SK-N-SH treated with all-trans-retinoic acid at 6 μM for 48 hours (cell line): ENCODE measurements around the gene CCR5AS.

Experiments used
- ATAC-seq: fragments of 200-7000 bp; cut with Tn5 transposase; 3 replicates; pipeline ENCODE4 v1.9.1; 2020; ENCODE audit warnings: mild to moderate bottlenecking, moderate library complexity
- ARNTL ChIP-seq: fragments of 450-650 bp; formaldehyde crosslinking; IDR thresholded peaks from 2 replicates; pipeline ENCODE4 v1.5.0; 2020; ENCODE audit warnings: low read depth, mild to moderate bottlenecking, moderate library complexity, borderline replicate concordance
- BACH2 ChIP-seq: fragments of 250-450 bp; sonication (Bioruptor Pico); IDR thresholded peaks from 2 replicates; pipeline ENCODE4 v1.9.0; 2021; ENCODE audit warnings: mild to moderate bottlenecking, borderline replicate concordance
- CSDC2 ChIP-seq: fragments of 250-450 bp; sonication (Bioruptor Pico); IDR thresholded peaks from 2 replicates; pipeline ENCODE4 v1.5.0; 2020; ENCODE audit warnings: mild to moderate bottlenecking, moderate library complexity
- CSRNP3 ChIP-seq: fragments of 250-450 bp; sonication (Bioruptor Pico); IDR thresholded peaks from 2 replicates; pipeline ENCODE4 v1.5.1; 2021; ENCODE audit warnings: mild to moderate bottlenecking, moderate library complexity
- ESRRG ChIP-seq: fragments of 250-450 bp; sonication (Bioruptor Pico); IDR thresholded peaks from 2 replicates; pipeline ENCODE4 v1.6.1; 2021; ENCODE audit warnings: mild to moderate bottlenecking
- GLIS3 ChIP-seq: fragments of 250-450 bp; sonication (Bioruptor Pico); IDR thresholded peaks from 2 replicates; pipeline ENCODE4 v1.5.0; 2020; ENCODE audit warnings: mild to moderate bottlenecking, moderate library complexity
- ISL1 ChIP-seq: fragments of 250-450 bp; sonication (Bioruptor Pico); IDR thresholded peaks from 2 replicates; pipeline ENCODE4 v2.1.2; 2022; ENCODE audit warnings: mild to moderate bottlenecking, moderate library complexity
- OSR1 ChIP-seq: fragments of 250-450 bp; sonication (Bioruptor Pico); IDR thresholded peaks from 2 replicates; pipeline ENCODE4 v1.8.0; 2022; ENCODE audit warnings: moderate library complexity, mild to moderate bottlenecking, inconsistent platforms
- POU6F1 ChIP-seq: fragments of 250-450 bp; sonication (Bioruptor Pico); IDR thresholded peaks from 2 replicates; pipeline ENCODE4 v1.8.0; 2021; ENCODE audit warnings: low read depth, mild to moderate bottlenecking, moderate library complexity, borderline replicate concordance
- PPARA ChIP-seq: fragments of 250-450 bp; sonication (Bioruptor Pico); IDR thresholded peaks from 2 replicates; pipeline ENCODE4 v1.5.0; 2020; ENCODE audit warnings: mild to moderate bottlenecking, borderline replicate concordance
- RARB ChIP-seq: fragments of 250-450 bp; sonication (Bioruptor Pico); IDR thresholded peaks from 2 replicates; pipeline ENCODE4 v1.8.0; 2021; ENCODE audit warnings: mild to moderate bottlenecking, moderate library complexity
- SNAI2 ChIP-seq: fragments of 250-450 bp; sonication (Bioruptor Pico); IDR thresholded peaks from 2 replicates; pipeline ENCODE4 v1.5.0; 2020; ENCODE audit warnings: mild to moderate bottlenecking, moderate library complexity
- TCF4 ChIP-seq: fragments of 250-450 bp; sonication (Bioruptor Pico); IDR thresholded peaks from 2 replicates; pipeline ENCODE4 v1.8.0; 2021; ENCODE audit warnings: mild to moderate bottlenecking, moderate library complexity, borderline replicate concordance
- TOX ChIP-seq: fragments of 250-450 bp; sonication (Bioruptor Pico); IDR thresholded peaks from 2 replicates; pipeline ENCODE4 v1.8.0; 2021; ENCODE audit warnings: mild to moderate bottlenecking, moderate library complexity, borderline replicate concordance
- ZC3H10 ChIP-seq: fragments of 250-450 bp; sonication (Bioruptor Pico); IDR thresholded peaks from 2 replicates; pipeline ENCODE4 v1.5.1; 2021; ENCODE audit warnings: mild to moderate bottlenecking, moderate library complexity
- ZFP3 ChIP-seq: fragments of 250-450 bp; sonication (Bioruptor Pico); IDR thresholded peaks from 2 replicates; pipeline ENCODE4 v1.5.0; 2020; ENCODE audit warnings: mild to moderate bottlenecking, moderate library complexity
- ZFP30 ChIP-seq: fragments of 450-650 bp; formaldehyde crosslinking; IDR thresholded peaks from 2 replicates; pipeline ENCODE4 v1.5.0; 2022; ENCODE audit warnings: mild to moderate bottlenecking, moderate library complexity
- ZNF565 ChIP-seq: fragments of 450-650 bp; formaldehyde crosslinking; conservative IDR thresholded peaks from 2 replicates; pipeline ENCODE4 v1.5.0; 2020; ENCODE audit warnings: low read depth, mild to moderate bottlenecking, moderate library complexity
- ZNF70 ChIP-seq: fragments of 450-650 bp; formaldehyde crosslinking; IDR thresholded peaks from 2 replicates; pipeline ENCODE4 v1.5.0; 2020; ENCODE audit warnings: mild to moderate bottlenecking, moderate library complexity
- ZNF8 ChIP-seq: fragments of 450-650 bp; formaldehyde crosslinking; IDR thresholded peaks from 2 replicates; pipeline ENCODE4 v1.5.0; 2020; ENCODE audit warnings: mild to moderate bottlenecking, moderate library complexity
- TF ChIP-seq, protein P1 (sequence below): fragments of 250-450 bp; sonication (Bioruptor Pico); IDR thresholded peaks from 2 replicates; pipeline ENCODE4 v1.5.0; 2020; ENCODE audit warnings: mild to moderate bottlenecking, moderate library complexity

CCR5AS gene

GRCh38 chr3:46422617-46423016 is 15.8 kb upstream of the CCR5AS start:
- no peak for ATAC-seq
- TF ChIP-seq ARNTL (CRISPR knock-in tag) (no peak), PPARA (no peak), RARB (CRISPR knock-in tag) (no peak), ISL1 (CRISPR knock-in tag) (no peak), TCF4 (CRISPR knock-in tag) (no peak), POU6F1 (no peak), ZNF8 (CRISPR knock-in tag) (no peak), BACH2 (no peak), CSRNP3 (CRISPR knock-in tag) (no peak), TOX (CRISPR knock-in tag) (no peak), ZC3H10 (no peak), CSDC2 (CRISPR knock-in tag) (no peak), ZNF70 (CRISPR knock-in tag) (no peak), OSR1 (no peak), ZNF565 (CRISPR knock-in tag) (no peak), GLIS3 (CRISPR knock-in tag) (no peak), ZFP3 (CRISPR knock-in tag) (no peak), ESRRG (no peak)
- TF ChIP-seq, protein P1, sequence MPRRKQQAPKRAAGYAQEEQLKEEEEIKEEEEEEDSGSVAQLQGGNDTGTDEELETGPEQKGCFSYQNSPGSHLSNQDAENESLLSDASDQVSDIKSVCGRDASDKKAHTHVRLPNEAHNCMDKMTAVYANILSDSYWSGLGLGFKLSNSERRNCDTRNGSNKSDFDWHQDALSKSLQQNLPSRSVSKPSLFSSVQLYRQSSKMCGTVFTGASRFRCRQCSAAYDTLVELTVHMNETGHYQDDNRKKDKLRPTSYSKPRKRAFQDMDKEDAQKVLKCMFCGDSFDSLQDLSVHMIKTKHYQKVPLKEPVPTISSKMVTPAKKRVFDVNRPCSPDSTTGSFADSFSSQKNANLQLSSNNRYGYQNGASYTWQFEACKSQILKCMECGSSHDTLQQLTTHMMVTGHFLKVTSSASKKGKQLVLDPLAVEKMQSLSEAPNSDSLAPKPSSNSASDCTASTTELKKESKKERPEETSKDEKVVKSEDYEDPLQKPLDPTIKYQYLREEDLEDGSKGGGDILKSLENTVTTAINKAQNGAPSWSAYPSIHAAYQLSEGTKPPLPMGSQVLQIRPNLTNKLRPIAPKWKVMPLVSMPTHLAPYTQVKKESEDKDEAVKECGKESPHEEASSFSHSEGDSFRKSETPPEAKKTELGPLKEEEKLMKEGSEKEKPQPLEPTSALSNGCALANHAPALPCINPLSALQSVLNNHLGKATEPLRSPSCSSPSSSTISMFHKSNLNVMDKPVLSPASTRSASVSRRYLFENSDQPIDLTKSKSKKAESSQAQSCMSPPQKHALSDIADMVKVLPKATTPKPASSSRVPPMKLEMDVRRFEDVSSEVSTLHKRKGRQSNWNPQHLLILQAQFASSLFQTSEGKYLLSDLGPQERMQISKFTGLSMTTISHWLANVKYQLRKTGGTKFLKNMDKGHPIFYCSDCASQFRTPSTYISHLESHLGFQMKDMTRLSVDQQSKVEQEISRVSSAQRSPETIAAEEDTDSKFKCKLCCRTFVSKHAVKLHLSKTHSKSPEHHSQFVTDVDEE (CRISPR knock-in tag) = no peak

DNA sequence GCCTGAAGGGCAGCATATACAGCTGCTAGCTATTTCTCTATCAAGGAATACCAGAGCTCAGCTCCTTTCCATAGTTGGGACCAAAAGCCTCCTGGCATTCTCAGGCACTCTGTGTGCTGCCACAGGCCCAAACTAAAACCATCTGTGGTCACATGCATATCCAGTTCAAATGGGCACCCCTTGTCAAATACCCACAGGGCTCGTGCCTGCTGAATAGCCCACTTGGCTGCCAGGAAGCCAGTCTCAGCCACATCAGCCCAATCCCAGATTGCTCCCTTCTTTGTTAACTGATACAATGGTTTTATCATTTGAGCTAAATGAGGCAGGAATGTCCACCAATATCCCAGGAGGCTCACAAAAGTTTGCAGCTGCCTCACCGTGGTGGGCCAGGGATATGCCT is 14.1 kb upstream of the CCR5AS start:
- no peak for TF ChIP-seq CSRNP3 (CRISPR knock-in tag)
- TF ChIP-seq ZFP3 (CRISPR knock-in tag) = no peak
- no peak for TF ChIP-seq ISL1 (CRISPR knock-in tag)
- TF ChIP-seq TCF4 (CRISPR knock-in tag) = no peak
- ATAC-seq = no peak

DNA sequence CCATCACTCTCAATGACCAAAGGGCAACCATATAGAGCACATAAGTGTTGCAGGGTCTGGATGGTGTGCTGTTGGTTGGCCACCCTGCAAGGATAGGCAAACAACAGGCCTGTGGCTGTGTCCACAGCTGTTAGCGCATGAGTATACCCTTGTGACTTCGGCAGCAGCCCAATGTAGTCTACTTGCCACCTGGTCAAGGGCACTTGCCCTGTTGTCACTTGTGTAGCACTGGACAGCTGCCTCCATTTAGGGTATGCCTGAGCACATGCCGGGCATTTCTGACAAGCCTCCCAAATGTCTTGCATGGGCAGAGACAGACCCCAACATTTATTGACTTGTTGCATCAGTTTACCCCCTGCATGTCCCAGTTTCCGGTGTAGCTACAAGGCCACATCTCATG is 12.9 kb upstream of the CCR5AS start:
- ATAC-seq = no peak
- no peak for TF ChIP-seq TOX (CRISPR knock-in tag)
- no peak for TF ChIP-seq ZFP30 (CRISPR knock-in tag)
- TF ChIP-seq GLIS3 (CRISPR knock-in tag) = no peak
- TF ChIP-seq SNAI2 = no peak
- TF ChIP-seq ZNF70 (CRISPR knock-in tag) = no peak
- TF ChIP-seq CSRNP3 (CRISPR knock-in tag) = no peak
